ENCODE measurements around the gene GIGYF1.

GRCh38 chr7:100722480-100723212 is 28.6 kb upstream of the GIGYF1 start:
- TF ChIP-seq EZH2 (IDR thresholded peaks at IDR 0.05; ENCODE audit: low read length) = no peak
- no peak for TF ChIP-seq CTCF (optimal IDR thresholded peaks at IDR 0.05 in 1 of 3, IDR thresholded peaks at IDR 0.05 in 1 of 3, conservative IDR thresholded peaks at IDR 0.05 in 1 of 3; ENCODE audit: extremely low read depth in 1 of 3, insufficient read depth in 2 of 3, low read length in 3 of 3)
